Astrocyte (in vitro differentiated cells and primary cell): ENCODE results near the gene RFX1.

Source experiments
- CTCF ChIP-seq: IDR thresholded peaks from 2 replicates; pipeline ENCODE4 v1.5.1; 2011; ENCODE audit warnings: low read depth, mild to moderate bottlenecking, inconsistent platforms, low read length, moderate library complexity; ENCODE audit not compliant: insufficient read depth
- EZH2 ChIP-seq: IDR thresholded peaks from 2 replicates; pipeline ENCODE4 v1.6.1; 2012; ENCODE audit warnings: mild to moderate bottlenecking, low read length, inconsistent platforms; ENCODE audit not compliant: insufficient read depth

GRCh38 chr19:13981467-13981866, 24.7 kb downstream of the RFX1 start:
- TF ChIP-seq CTCF (no peak), EZH2 (no peak)
